Right lobe of liver (tissue), 6 donors: ENCODE measurements around the gene AAK1. TPM values are rescaled to one million over a fixed set of nuclear protein-coding genes. Genes with fewer than 3 reads are reported as not detected.

Experiments
- ATAC-seq, 4 donors: fragments of 200-7000 bp; cut with Tn5 transposase; one replicate each; pipeline ENCODE4 v1.9.1; 2020; ENCODE audit warnings: mild to moderate bottlenecking in 4 of 4, moderate library complexity in 4 of 4
- DNase-seq, 3 donors: peaks; one replicate each; pipeline ENCODE4 v3.0.0-alpha.2; 2020
- H3K27ac ChIP-seq, 3 donors: fragments of 200-600 bp; one replicate each; pipeline ENCODE4 v1.8.0; 2022
- H3K27me3 ChIP-seq, 2 donors: fragments of 200-600 bp; one replicate each; pipeline ENCODE4 v1.8.0; 2022
- H3K36me3 ChIP-seq, 4 donors: fragments of 200-600 bp; sonication (generic) in 1 of 4; one replicate each; pipeline versions ENCODE4 v1.5.1 to v1.8.0; 2017 to 2022; ENCODE audit warnings: control low read depth in 1 of 4
- H3K4me1 ChIP-seq, 4 donors: fragments of 200-600 bp; sonication (generic) in 1 of 4; one replicate each; pipeline versions ENCODE4 v1.5.1 to v1.8.0; 2017 to 2022; ENCODE audit warnings: control low read depth in 1 of 4
- H3K4me3 ChIP-seq, 3 donors: fragments of 200-600 bp; one replicate each; pipeline ENCODE4 v1.8.0; 2022
- H3K9me3 ChIP-seq, 4 donors: fragments of 200-600 bp; sonication (generic) in 1 of 4; one replicate each; pipeline versions ENCODE4 v1.5.1 to v1.8.0; 2017 to 2022; ENCODE audit warnings: control low read depth in 1 of 4
- POLR2A ChIP-seq: fragments of 450-650 bp; IDR thresholded peaks from one replicate; pipeline ENCODE4 v1.6.1; 2017; ENCODE audit warnings: antibody characterized with exemption, mild to moderate bottlenecking
- WGBS: methylation state at CpG from one replicate; pipeline ENCODE4 v1.1.6; 2018; ENCODE audit warnings: low coverage, low lambda C conversion rate; ENCODE audit not compliant: insufficient coverage; ENCODE audit errors: missing lambda C conversion rate; 5-methylcytosine and 5-hydroxymethylcytosine counted together
- intact Hi-C, 2 donors: fragments of 100-400 bp; cut with DNase I; formaldehyde crosslinking; loops; one replicate each; pipeline versions ENCODE4 v1.11.2 to v1.14.1; 2022
- total RNA-seq, 6 experiments: library from RNA; depleted of rRNA in 2 of 6; stranded (reverse); fragments of >200 nt in 2 of 6; fragmentation: NEBNext Ultra II Directional in 3 of 6; extraction: Animal tissue kit (Norgen Biotek cat#: 25700) in 3 of 6; gene quantifications; one replicate each; pipeline versions ENCODE4 v1.1.0 to v1.2.4, GENCODE V29; 2016 to 2023
- TF ChIP-seq, protein P1 (sequence below), 4 donors: fragments of 200-600 bp in 3 of 4; fragments of 450-650 bp in 1 of 4; IDR thresholded peaks; one replicate each; pipeline versions ENCODE4 v1.5.1 to v1.8.0; 2016 to 2022; ENCODE audit warnings: antibody characterized with exemption in 4 of 4, mild to moderate bottlenecking in 2 of 4
- donor health status: DM: no; HTN: yes; CAD: no.
- donor health status: DM: no; HTN: no; CAD: no.
- donor health status: DM: no; HTN: no; CAD: no.
- donor health status: DM: no; HTN: yes; CAD: no.
- donor health status: DM: no; HTN: yes; CAD: no.

The AAK1 gene
- total RNA-seq, 6 experiments from 2014 or later, result 12.7 to 30.5 (median 20.5) TPM

DNA sequence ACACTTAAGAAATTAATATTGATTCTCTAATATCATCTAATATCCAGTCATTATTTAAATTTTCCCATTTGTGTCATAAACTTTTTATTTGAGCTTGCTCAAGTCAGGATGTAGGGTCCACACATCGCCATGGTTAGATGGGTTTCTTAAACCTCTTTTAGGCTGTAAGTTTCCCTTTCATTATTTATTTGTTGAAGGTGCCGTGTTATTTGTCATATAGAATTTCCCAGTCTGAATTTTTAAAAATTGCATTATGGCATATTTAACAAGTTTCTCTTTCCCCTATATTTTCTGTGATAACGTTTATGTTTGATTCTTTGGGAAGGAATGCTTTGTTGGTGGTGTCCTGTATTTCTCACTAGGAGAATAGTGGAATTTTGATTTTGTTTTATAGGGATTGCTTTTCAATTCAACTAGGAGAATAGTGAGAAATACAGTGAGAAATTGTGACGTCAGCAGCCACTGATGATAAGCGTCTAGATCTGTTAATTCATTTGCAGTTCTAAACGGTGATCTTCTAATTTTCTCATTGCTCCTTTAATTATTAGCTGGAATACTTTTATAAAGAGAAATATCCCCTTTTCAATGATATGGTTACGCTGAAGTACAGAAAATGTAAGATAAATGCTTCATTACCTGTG is 44.6 kb upstream of the AAK1 start:
- WGBS, result 88% methylated on average over 7 of the region's 7 CpGs
- ATAC-seq, result no peak
- TF ChIP-seq, protein P1, sequence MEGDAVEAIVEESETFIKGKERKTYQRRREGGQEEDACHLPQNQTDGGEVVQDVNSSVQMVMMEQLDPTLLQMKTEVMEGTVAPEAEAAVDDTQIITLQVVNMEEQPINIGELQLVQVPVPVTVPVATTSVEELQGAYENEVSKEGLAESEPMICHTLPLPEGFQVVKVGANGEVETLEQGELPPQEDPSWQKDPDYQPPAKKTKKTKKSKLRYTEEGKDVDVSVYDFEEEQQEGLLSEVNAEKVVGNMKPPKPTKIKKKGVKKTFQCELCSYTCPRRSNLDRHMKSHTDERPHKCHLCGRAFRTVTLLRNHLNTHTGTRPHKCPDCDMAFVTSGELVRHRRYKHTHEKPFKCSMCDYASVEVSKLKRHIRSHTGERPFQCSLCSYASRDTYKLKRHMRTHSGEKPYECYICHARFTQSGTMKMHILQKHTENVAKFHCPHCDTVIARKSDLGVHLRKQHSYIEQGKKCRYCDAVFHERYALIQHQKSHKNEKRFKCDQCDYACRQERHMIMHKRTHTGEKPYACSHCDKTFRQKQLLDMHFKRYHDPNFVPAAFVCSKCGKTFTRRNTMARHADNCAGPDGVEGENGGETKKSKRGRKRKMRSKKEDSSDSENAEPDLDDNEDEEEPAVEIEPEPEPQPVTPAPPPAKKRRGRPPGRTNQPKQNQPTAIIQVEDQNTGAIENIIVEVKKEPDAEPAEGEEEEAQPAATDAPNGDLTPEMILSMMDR (IDR thresholded peaks at IDR 0.05), result no peak
- TF ChIP-seq POLR2A, result no peak
- no peaks in the 10 kb centered on the region for H3K36me3 ChIP-seq
- H3K27me3 ChIP-seq, result no peaks in the 10 kb centered on the region
- H3K4me1 ChIP-seq, result no peaks in the 10 kb centered on the region
- intact Hi-C loops, result no loop called here
- no peaks in the 10 kb centered on the region for H3K9me3 ChIP-seq
- H3K27ac ChIP-seq, result no peak overlapping the region
- no peak for DNase-seq
- no peak overlapping the region for H3K4me3 ChIP-seq

DNA sequence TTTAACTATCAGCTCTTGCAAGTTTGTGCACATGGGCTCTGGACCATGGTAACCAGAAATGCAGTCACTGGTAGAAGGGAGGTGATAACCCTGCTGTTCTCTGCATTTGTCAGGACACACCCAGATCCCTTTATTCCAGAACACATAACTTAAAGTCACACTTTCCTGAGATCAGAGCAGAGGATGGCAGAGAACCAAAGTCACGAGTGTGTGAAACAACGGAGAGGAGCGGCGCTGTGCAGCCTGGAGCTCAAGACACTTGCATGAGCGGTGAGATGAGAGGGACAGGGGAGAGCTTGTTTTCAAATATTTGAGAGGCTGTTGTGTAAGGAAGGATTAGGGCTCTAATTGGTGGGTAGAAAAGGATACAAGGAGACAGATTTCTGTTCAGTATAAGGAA is 43.3 kb upstream of the AAK1 start:
- H3K4me3 ChIP-seq, result no peak overlapping the region
- H3K9me3 ChIP-seq, result no peaks in the 10 kb centered on the region
- H3K4me1 ChIP-seq, result no peaks in the 10 kb centered on the region
- WGBS, result 81% methylated on average over 4 of the region's 5 CpGs
- no peak overlapping the region for H3K27ac ChIP-seq
- no peak for DNase-seq
- H3K36me3 ChIP-seq, result no peaks in the 10 kb centered on the region
- no peaks in the 10 kb centered on the region for H3K27me3 ChIP-seq
- intact Hi-C loops, result no loop called here
- no peak for ATAC-seq
- TF ChIP-seq, protein P1 (IDR thresholded peaks at IDR 0.05), result no peak
- no peak for TF ChIP-seq POLR2A

DNA sequence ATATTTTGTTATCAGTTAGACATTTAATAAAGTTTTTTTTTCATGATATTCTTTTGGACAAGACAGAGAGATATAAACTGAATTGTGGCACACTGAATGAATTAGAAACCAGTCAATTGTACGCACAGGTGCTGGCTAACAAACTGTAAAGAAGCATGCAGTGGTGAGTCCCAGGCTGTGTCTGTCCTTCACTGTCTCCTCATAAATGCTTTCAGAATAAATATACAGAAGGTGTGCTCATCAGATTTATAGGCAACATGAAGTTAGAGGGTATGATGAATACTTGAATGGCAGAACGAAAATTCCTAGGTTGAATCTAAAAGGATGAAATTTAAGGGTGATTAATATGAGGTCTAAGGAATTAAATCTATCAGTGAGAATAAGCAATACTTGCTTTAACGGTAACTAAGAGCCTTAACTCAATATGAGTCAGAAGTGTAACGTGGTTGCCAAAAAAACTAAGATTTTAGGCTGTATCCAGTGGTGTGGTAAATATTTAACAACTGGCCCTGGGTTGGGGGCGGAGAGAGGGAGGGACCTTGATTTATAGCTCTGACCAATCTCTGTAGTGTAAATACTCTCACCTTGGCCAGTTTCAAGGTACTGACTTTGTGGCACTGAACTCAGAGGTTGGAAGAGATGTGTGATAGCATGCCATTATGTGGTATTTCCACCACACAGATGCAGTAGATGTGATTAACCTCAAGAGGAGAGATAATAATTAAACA is 41.9 kb upstream of the AAK1 start:
- 57% methylated on average over 5 of the region's 5 CpGs for WGBS
- ATAC-seq, result peak; percentile 91 to 98 (median 96)
- TF ChIP-seq POLR2A, result no peak
- TF ChIP-seq, protein P1 (IDR thresholded peaks at IDR 0.05), result no peak

DNA sequence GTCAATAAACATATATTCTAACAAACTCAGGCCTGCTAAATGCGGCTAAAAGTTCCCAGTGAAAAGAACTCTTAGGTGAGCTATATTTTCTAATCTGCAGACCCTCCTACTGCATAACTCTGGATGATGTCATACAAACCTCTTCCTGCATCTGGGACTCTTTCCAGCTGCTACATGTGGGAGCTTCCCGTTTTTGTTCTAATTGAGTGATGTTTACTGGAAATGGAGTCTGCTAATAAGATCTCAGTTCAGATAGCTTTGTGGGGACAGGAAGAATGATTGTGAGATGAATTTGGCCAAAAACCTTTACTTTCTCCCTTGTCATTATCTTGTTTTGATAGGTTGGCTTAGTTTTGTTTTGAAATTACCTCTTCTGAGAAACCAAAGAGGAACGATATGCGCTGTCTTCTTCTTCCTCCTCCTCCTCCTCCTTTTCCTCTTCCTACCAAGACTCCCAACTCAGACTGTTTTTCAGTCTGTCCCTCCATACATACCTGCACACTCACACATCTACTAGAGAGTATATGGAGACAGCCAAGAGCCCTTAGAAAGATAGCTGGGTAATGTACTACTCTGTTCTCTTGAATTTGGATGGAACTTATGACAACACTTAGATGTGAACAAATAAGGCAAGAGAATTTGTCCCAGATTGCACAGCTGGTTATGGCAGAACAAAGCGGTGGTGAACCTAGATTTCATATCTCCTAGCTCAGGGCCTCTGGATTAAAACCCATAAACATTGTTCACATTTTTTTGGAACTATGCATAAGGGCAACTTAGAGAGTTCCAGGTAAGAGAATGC is 39.8 kb upstream of the AAK1 start:
- intact Hi-C loops, result no loop called here
- TF ChIP-seq, protein P1 (IDR thresholded peaks at IDR 0.05), result no peak
- TF ChIP-seq POLR2A, result no peak
- Histone ChIP-seq H3K27me3 (no peaks in the 10 kb centered on the region), H3K4me1 (no peaks in the 10 kb centered on the region), H3K27ac (peak overlapping the region in 1 of 3 donors; percentile 72), H3K4me3 (no peak overlapping the region), H3K36me3 (no peaks in the 10 kb centered on the region), H3K9me3 (no peaks in the 10 kb centered on the region)
- DNase-seq (no peak), ATAC-seq (peak; percentile 40 to 78 (median 62))
- 64% methylated on average over 5 of the region's 5 CpGs for WGBS

More for the DNA sequence above, 41.9 kb upstream of the AAK1 start:
- Histone ChIP-seq H3K27me3 (no peaks in the 10 kb centered on the region), H3K27ac (peak overlapping the region in 1 of 3 donors; percentile 31), H3K4me3 (no peak overlapping the region), H3K36me3 (no peaks in the 10 kb centered on the region), H3K9me3 (no peaks in the 10 kb centered on the region), H3K4me1 (no peaks in the 10 kb centered on the region)
- intact Hi-C loops, result no loop called here
- peak in 2 of 3 donors; percentile 55 to 61 for DNase-seq
